HG02623 (cell line): ENCODE data around the gene WIZ.
"Not testable (repeated sequence)": the region's sequence is repeated elsewhere in the genome, so short reads cannot be mapped to it uniquely, and the experiment has no call there.

ENCODE experiments used
- ATAC-seq: cut with Tn5 transposase; IDR thresholded peaks from one replicate; pipeline ENCODE4 v1.9.1; 2021; ENCODE audit warnings: moderate library complexity; ENCODE audit not compliant: unreplicated experiment

The WIZ gene

DNA sequence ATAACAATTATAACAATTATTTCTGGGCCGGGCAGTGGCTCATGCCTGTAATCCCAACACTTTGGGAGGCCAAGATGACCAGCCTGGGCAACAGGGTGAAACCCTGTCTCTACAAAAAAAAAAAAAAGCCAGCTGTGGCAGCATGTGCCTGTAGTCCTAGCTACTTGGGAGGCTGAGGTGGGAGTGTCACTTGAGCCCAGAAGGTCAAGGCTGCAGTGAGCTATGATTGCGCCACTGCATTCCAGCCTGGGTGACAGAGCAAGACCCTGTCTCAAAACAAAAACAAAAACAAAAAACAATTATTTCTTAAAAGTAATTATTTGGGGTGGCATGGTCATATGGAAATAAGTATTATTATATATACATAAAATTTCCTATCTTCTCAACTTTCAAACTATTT lies 38.4 kb downstream of the WIZ start:
- ATAC-seq = not testable (repeated sequence)

DNA sequence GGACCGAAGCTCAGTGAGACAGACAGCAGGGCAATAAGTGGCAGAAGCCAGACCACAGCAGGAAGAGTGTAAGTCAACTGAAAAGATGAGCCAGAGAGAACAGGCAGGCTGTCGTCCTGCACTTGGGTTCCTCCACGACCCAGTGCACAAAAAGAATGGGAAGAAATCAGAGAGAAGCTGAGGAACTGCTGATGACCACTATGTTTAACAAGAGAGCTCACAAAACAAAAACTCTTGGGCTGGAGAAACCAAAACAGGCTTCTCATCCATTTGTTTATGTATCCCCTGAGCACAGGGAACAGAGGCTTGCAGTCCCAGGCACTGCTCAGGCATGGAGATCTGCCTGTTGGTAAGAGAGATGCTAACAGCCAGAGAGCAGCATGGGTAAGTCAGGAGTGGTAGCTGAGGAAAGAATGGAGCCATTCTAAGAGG lies 45.0 kb downstream of the WIZ start:
- no peak for ATAC-seq

DNA sequence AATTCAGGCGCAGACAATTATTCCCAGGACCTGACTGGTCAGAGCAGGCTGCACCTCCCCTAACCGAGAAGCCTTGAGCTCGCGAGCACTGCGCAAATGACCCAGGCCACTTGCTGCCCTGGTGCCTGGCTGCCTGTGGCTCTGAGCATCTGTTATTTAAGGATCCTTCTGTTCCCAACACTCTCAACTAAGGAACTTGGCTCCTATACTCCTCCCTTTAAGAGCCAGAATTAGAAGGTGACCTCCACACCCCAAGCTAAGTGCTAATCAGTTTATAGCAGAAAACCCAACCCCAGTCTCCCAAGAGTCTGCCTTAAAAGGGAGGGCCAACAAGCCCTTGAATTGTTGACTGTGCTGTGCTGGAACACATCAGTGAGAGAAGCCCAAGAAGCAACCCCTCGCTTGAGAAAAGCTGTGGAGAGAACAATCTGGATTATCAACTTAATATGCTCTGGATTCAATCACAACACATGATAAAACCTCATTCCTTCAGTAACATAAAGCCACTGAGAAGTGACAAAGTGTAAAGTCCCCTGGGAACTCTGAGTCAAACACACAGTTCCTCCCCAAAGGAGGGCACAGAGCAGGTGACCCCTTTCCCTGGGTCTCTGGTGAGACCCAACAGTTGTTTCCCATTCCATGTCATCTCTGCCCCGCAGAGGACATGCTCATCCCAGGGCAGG lies 45.5 kb downstream of the WIZ start:
- ATAC-seq = no peak

DNA sequence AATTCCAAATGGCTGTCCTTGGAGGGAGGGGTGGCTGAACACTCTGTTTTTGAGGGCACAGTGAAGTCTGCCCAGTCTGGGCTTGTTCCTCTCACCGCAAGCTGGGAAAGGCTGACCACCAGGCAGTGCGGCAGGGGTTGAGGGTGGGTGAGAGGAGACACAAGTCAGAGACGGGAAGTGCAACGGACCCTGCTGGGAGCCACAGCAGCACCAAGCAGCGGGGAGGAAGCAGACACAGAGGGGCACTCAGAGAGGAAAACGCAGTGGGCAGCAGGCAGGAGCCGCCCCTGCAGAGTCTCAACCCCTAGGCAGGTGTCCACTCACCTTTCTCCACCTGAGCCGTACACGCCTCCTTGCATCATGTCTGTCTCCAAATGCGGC lies 46.6 kb downstream of the WIZ start:
- ATAC-seq = no peak

DNA sequence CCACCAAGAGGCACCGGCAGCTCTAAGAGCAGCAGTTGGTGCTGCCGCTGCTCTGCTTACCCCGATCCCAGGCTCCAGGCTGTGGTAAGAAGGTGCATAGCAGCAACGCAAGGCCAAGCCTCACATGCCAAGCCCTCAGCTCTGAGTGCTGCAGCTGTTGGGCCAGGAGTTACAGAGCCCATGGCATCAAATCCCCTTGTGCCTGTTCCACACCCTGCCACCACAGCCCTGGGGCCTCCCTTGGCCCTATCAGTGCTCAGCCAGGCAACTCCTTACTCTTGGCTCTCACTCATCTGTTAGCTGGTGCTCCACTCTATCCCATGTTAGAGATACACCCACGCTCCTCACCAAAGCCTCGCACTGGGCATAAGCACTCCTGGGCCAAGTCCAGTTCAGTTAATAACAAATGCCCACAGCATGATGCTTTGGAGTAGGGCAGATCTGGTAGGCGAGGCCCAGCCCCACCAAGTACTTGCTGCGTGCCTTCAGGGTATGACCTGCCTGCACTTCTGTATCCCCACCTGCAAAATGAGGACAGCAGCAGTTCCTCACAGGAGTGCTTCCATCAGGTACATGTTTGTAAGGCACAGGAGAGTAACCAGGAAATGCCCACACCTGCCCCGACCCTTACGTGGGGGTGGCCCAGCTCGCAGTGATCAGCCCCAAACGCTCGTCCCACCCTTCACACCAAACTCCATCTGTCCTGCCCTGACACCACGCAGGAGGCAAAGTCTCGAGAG lies 47.2 kb downstream of the WIZ start:
- no peak for ATAC-seq

DNA sequence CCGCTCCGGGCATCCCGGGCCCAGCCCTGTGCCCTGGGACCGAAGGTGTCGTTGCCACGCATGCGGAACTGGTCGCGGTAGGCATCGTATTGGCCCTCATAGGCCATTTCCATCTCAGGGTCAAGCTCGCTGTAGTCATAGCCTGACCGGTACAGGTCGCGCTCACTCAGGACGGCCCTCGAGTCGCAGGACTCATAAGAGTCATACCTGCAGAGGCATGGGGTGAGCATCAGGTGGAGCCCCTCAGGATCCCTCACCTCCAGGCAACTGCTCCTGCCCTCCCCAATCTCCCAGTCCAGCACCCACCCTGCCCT lies 48.4 kb downstream of the WIZ start:
- no peak for ATAC-seq

DNA sequence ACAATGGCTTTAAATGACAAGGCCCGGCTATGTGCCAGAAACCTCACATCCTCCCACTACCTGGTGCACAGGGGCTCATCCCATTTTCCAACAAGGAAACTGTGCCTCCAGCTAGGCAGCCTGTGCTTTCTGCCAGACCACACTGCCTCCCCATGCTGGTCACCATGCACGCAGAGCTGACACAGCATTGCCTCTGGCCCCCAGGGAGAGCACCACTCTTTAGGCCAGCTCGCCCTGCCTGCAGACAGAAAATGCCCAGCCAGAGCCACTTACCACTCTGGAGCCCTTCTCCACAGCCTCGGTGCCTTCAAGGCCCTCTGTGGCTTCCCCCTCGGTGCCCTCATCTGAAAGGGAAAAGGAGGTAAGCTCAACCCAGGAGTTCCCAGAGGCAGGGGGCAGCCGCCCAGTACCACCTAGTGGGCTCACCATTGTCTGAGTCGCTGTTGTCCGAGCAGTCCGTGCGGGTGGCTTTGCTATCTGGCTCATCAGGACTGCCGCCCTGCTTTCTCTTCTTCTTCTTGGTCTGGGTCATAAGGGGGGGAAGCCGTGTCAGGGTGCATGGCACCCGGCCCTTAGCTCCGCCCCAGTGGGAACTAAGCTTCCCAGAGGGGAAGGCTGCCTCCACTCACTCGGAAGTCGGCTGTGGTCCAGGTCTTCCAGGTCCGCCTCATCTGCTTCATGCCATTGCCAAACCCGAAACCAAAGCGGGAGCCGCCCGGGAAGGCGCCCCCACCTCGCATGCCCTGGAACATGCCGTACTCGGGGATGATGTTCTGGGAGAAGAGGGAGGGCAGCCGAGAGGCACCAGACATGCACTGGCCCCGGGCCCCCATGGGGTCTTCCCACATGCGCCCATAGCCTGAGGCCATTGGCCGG lies 49.0 kb downstream of the WIZ start:
- no peak for ATAC-seq

DNA sequence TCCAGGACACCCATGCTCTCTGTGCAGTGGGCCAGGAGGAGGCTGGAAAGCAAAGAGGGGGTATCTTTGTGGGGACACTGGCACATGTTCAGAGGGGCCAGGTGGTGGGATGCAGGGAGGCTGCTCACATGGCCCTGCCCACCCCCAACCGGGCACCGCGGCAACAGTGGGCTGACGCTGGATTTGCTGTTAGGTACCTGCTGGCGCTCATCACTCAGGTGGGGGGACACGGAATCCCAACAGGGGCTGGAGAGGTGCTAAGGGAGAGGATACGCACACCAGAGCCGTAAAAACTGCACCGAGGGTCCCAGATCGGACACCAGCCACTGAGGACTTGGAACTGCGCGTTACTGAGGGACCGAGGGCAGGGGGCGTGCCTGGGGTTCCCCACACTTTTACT lies 50.1 kb downstream of the WIZ start:
- ATAC-seq = no peak

DNA sequence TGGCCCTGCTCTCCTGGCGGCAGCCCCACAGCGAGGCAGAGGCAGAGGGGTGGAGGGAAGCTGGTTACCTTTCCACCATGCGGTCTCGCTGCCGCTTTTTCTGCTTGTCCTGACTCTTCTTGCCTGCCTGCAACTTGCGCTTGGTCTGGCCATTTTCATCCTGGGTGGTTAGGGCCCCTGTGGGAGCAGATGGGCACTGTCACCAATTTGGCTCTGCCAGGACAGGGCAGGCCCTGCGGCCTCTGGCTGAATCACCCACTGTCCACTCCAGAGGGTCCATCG lies 50.6 kb downstream of the WIZ start:
- no peak for ATAC-seq

DNA sequence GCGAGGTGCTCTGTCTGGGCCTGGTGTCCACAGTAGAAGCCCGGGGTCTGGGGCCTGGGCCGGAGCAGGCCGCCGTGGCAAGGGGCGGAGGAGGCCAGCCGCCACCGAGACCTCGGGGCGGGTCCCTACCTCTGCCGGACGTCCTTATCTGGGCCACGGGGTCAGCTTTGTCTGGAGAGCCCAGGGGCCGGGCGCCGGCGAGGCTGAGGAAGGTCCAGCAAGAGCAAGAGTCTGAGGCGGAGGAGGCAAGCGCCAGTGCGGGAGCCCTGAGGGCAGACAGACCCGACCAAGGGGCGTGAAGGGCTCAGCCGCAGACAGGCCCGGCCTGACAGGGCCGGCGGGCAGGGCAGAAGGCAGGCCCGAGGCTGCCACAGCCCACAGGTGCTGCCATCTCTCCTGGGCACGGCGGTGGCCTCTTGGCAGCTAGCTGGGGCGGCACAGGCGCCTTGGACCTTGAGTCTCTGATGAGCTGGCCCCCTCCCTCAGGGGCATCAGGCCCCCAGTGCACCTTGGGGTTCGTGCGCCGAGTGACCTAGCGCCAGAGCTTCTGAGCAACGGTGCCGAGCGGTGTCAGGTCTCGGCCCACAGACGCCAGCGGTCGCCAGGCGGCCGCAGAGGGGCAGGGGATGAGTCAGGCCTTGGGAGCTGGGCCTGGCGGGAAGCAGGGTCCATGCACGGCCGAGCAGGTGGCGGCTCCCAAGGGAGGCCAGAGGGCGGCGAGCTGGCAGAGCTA lies 51.1 kb downstream of the WIZ start:
- ATAC-seq = no peak

DNA sequence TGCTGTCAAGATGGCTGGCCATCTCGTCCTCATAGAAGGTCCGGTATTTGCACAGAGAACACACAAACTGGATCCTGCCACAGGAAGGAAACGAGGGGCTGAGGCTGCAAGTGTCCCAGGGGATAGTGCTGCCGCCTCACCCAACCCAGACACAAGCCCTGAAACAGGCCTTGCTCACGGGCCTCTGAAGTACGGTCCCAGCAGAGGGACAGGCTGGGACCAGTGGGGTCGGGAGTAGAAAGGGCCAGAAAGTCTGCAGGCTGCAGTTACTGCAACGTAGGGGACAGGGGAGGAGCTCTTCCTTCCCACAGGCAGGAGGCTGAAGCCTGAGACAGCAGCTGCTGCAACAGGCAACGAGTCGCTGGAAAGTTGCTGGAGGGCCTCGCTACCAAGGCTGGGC lies 52.0 kb downstream of the WIZ start:
- ATAC-seq = no peak

DNA sequence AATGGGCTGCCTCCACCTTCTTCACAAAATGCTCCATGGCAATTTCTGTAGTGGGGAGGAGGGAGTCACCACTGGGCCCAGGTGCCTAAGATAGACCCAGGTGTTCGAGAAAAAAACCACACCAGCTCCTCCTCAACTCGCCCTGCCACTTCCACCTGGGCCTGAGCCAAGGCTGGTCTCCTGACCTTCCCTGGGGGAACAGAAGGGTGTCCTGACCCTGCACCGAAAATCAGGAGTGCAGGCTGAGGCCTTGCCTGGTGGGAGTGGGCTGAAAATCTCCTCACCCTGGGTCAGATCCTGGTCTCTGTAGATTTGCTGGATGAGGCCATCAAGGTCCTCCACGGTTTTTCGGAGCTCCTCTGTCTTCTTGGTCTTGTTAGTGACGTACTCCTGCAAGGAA lies 52.5 kb downstream of the WIZ start:
- no peak for ATAC-seq

DNA sequence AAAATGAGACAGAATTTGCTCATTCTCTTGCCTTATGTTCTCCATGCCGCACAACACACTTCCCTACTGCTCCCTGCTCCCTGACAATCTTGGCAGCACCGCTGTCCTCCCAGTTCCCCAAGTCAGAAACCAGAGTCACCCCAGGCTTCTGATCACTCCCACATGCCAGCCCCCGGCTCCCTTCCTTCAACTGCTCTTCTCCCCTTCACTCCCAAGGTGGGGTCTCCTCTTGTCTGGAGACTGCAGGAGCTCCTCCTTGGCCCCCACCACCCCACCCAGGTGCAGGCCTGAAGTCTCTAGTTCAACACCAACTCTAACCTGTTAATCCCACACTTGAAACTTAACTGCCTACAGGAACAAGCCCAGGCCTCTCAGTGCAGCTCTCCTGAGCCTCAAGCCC lies 53.3 kb downstream of the WIZ start:
- no peak for ATAC-seq

DNA sequence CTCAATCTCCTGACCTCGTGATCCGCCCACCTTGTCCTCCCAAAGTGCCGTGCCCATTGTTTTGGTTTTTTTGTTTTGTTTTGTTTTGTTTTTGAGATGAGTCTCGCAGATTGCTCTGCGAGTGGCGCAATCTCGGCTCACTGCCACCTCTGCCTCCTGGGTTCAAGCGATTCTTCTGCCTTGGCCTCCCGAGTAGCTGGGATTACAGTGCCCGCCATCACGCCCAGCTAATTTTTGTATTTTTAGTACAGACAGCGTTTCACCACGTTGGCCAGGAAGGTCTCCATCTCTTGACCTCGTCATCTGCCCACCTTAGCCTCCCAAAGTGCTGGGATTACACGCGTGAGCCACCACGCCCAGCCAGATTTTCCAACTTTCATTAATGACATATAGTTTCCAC lies 54.5 kb downstream of the WIZ start:
- ATAC-seq = not testable (repeated sequence)

DNA sequence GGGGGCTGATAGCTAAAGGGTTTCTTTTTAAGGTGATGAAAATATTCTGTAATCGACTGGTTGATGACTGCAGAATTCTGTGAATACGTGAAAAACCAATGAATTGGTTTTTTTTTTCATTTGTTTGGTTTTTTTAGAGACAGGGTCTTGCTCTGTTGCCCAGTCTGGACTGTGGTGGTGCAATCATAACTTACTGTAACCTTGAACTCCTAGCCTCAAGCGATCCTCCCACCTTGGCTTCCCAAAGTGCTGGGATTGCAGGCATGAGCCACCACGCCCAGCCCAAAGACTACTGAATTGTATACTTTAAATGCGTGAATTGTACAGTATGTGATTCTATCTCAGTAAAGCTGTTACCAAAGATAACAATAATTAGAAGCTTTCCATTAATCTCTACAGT lies 55.3 kb downstream of the WIZ start:
- no peak for ATAC-seq

DNA sequence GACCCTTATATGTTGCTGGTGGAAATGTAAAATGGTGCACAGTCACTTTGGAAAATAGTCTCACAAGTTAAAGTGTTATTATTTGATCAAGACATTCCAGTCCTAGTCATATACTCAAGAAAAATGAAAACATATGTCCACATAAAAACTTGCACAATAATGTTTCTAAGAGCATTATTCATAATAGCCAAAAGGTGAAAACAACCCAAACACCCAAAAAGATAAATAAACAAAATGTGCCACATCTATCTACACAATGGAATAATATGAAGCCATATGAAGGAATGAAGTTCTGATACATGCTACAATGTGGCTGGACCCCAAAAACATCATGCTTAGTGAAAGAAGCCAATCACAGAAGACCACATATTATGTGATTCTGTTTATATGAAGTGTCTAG lies 55.8 kb downstream of the WIZ start:
- ATAC-seq = no peak

DNA sequence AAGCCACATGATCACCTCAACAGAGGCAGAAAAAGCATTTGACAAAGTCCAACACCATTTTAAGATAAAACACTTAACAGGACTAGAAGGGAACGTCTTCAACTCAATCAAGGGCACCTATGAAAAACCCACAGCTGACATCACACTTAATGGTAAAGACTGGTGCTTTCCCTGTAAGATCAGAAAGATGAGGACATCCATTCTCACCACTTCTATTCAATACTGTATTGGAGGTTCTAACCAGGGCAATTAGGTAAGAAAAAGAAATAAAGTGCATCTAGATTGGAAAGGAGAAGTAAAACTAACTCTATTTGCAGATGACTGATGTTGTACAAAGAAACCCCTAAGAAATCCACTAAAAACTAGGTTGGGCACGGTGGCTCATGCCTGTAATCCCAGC lies 58.9 kb downstream of the WIZ start:
- no peak for ATAC-seq

DNA sequence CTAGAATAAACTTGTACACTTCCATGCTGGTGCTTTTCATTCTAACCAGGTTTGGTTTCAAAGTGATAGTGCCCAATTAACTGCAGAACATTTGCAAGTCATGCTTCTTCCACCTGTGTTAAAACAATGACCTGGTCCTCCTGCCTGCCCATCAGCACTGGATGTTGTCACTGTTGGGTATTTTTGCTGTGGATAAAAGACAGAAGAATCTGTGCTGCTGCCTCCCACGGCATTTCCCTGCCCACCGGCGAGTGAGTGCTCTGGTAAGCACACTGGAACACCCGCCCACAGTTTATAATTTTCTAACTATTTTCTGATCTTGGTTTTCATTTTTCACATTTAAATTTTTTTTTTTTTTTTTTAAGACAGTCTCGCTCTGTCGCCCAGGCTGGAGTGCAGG lies 67.9 kb downstream of the WIZ start:
- ATAC-seq = no peak

DNA sequence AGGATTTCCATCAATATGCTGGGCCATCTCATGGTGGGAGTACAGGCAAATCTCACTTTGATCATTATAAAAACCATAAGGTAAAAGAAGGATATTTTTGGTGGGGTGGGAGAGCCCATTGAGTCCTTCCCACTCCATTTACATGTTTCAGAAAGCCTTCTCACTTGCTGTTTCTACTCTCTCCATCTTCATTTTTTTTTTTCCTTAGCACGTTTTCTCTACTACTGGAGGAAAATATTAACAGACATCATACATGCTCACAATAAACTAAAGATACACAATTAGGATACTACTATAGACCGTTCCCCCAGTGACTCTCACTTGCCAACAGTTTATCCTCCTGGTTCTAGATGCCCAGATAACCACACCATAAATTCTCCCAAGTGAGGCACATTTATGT lies 68.3 kb downstream of the WIZ start:
- ATAC-seq = no peak

DNA sequence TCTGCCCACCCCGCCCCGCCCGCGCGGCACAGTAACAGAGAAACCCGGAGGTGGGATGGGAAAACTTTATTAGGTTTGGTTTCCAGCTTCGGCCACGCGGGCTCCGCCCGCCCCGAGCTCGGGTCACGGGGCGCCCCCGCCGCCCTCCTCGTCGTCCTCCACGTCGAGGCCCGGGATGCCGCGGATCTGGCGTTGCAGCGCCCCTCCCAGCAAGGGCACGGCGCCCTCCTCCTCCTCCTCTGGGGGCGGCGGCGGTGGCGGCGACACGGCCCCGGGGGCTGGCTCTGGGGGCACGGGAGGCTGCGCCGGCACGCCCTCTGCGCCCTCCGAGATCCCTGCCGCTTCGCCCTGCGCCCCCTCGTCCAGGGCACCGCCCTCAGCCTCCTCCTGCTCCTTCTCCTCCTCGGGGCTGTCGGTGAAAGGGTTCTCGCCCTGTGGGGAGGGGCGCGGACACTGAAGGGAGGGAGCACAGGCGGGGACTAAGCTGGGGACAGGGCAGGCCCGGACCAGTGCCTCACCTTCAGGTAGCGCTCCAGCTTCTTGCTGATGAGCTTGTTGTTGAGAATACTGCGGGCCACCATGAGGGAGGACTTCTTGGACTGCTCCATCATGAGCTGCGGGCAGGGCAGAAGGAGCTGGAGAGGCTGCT lies 69.6 kb downstream of the WIZ start:
- peak; percentile 20 for ATAC-seq
